ENCODE results near the gene PDE6A. TPM values are rescaled to one million over a fixed set of nuclear protein-coding genes. Genes with fewer than 3 reads are reported as not detected.
A peak's percentile ranks its signal among the peaks of the same experiment; 100 is the strongest.

PDE6A gene
- polyA plus RNA-seq, 3 donors, result 0.01 TPM; not detected in 2

- Histone ChIP-seq H4K20me1 (ENCODE audit: insufficient read depth, low read length) (no peaks in the 10 kb centered on the region), H3K9me3 (replicated peaks in 1 of 2; ENCODE audit: control insufficient read depth in 1 of 2, insufficient read depth in 1 of 2, low read length in 2 of 2) (no peaks in the 10 kb centered on the region), H3K79me2 (ENCODE audit: insufficient read depth, low read length) (no peaks in the 10 kb centered on the region), H3K4me2 (replicated peaks; ENCODE audit: extremely low read depth, low read length, poor library complexity, severe bottlenecking) (no peak overlapping the region), H3K27me3 (ENCODE audit: control insufficient read depth in 2 of 2, insufficient read depth in 2 of 2, low read length in 2 of 2) (no peaks in the 10 kb centered on the region), H3K27ac (ENCODE audit: low read depth in 1 of 2, low read length in 2 of 2) (no peak overlapping the region), H3K36me3 (replicated peaks in 1 of 2; ENCODE audit: control insufficient read depth in 1 of 2, insufficient read depth in 2 of 2, low read length in 2 of 2) (no peaks in the 10 kb centered on the region), H3K9ac (ENCODE audit: insufficient read depth, low read length, poor library complexity, severe bottlenecking) (no peak overlapping the region), H3K4me3 (replicated peaks in 1 of 3; ENCODE audit: low read depth in 2 of 3, low read length in 3 of 3) (no peak overlapping the region), H2AFZ (ENCODE audit: insufficient read depth, low read depth, low read length, poor library complexity, severe bottlenecking) (no peak overlapping the region), H3K4me1 (ENCODE audit: control insufficient read depth in 1 of 2, insufficient read depth in 2 of 2, low read length in 2 of 2) (no peaks in the 10 kb centered on the region)
- no peak for DNase-seq
- H3K27me3 Mint-ChIP-seq (ENCODE audit: low read depth in 3 of 3), result peaks cover 0 to 4% (median 0%) of the 10 kb centered on the region in 3 donors
- peak; percentile 14 for TF ChIP-seq CTCF (IDR thresholded peaks at IDR 0.05)
- no peak overlapping the region for H3K4me3 Mint-ChIP-seq
- no peaks in the 10 kb centered on the region for H3K9me3 Mint-ChIP-seq
- 100% methylated on average over 4 of the region's 6 CpGs for WGBS (ENCODE audit: insufficient coverage)
- no peak overlapping the region for H3K27ac Mint-ChIP-seq
- H3K4me1 Mint-ChIP-seq, result peaks cover 1% of the 10 kb centered on the region
- no peaks in the 10 kb centered on the region for H3K36me3 Mint-ChIP-seq
- intact Hi-C loops (cut with micrococcal nuclease), result no loop called here
Observed at GRCh38 chr5:149951138-149951749, 6.7 kb upstream of the PDE6A start.

DNA sequence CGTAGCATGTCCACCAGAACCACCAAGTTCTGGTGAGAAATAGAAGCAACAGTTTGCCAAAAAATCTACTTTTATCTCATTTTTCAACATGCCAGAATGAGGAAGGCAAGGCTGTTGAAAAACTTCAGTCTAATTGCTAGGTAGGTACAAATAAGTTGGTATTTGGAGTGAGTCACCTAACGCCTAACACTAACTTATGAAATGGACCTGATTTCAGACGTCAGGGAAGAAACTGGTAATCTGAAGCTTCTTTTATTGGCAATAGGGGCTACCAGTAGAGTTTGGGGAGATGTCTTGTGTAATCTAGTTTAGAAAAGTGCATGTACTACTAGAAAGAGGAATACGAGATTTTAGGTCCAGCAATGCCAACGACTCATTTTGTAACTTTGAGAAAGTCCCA is 4.4 kb upstream of the PDE6A start:
- H3K4me3 Mint-ChIP-seq, result no peak overlapping the region
- Histone ChIP-seq H4K20me1 (ENCODE audit: insufficient read depth, low read length) (no peaks in the 10 kb centered on the region), H3K4me3 (replicated peaks in 1 of 3; ENCODE audit: low read depth in 2 of 3, low read length in 3 of 3) (no peak overlapping the region), H3K4me1 (ENCODE audit: control insufficient read depth in 1 of 2, insufficient read depth in 2 of 2, low read length in 2 of 2) (no peaks in the 10 kb centered on the region), H3K4me2 (replicated peaks; ENCODE audit: extremely low read depth, low read length, poor library complexity, severe bottlenecking) (no peak overlapping the region), H3K9ac (ENCODE audit: insufficient read depth, low read length, poor library complexity, severe bottlenecking) (no peak overlapping the region), H3K9me3 (replicated peaks in 1 of 2; ENCODE audit: control insufficient read depth in 1 of 2, insufficient read depth in 1 of 2, low read length in 2 of 2) (no peaks in the 10 kb centered on the region), H3K36me3 (replicated peaks in 1 of 2; ENCODE audit: control insufficient read depth in 1 of 2, insufficient read depth in 2 of 2, low read length in 2 of 2) (no peaks in the 10 kb centered on the region), H3K27ac (ENCODE audit: low read depth in 1 of 2, low read length in 2 of 2) (no peak overlapping the region), H3K27me3 (ENCODE audit: control insufficient read depth in 2 of 2, insufficient read depth in 2 of 2, low read length in 2 of 2) (no peaks in the 10 kb centered on the region), H2AFZ (ENCODE audit: insufficient read depth, low read depth, low read length, poor library complexity, severe bottlenecking) (no peak overlapping the region), H3K79me2 (ENCODE audit: insufficient read depth, low read length) (no peaks in the 10 kb centered on the region)
- peaks cover 0 to 4% (median 0%) of the 10 kb centered on the region in 3 donors for H3K27me3 Mint-ChIP-seq (ENCODE audit: low read depth in 3 of 3)
- intact Hi-C loops (cut with micrococcal nuclease), result loop anchor here in 1 of 2 donors (10.0 kb wide), 1 partner anchor 274 kb away; no protein-coding TSS in a partner anchor
- peak in 1 of 3 donors; percentile 39 for DNase-seq
- no peak for TF ChIP-seq CTCF (IDR thresholded peaks at IDR 0.05)
- WGBS (ENCODE audit: insufficient coverage), result 83% methylated on average over 1 of the region's 5 CpGs
- no peak overlapping the region for H3K27ac Mint-ChIP-seq
- H3K36me3 Mint-ChIP-seq, result no peaks in the 10 kb centered on the region
- peaks cover 0 to 1% (median 0%) of the 10 kb centered on the region in 7 donors for H3K9me3 Mint-ChIP-seq
- H3K4me1 Mint-ChIP-seq, result peaks cover 1% of the 10 kb centered on the region

Measured in CD14-positive monocyte (primary cell).